Thoracic aorta (tissue), 2 donors: Measurements from ENCODE around the gene PRSS56. TPM values are rescaled to one million over a fixed set of nuclear protein-coding genes. Genes with fewer than 3 reads are reported as not detected.

Source experiments
- ATAC-seq: fragments of 150-250 bp; one replicate; pipeline ENCODE4 v1.8.0; 2017; ENCODE audit warnings: low read depth; ENCODE audit not compliant: insufficient number of reproducible peaks, low FRiP score
- DNase-seq: peaks from one replicate; pipeline ENCODE4 v3.0.0-alpha.2; 2020; ENCODE audit warnings: low spot score
- H3K27ac ChIP-seq, 2 donors: fragments of 200-600 bp; sonication (generic); 1 replicate in 1 of 2; 2 replicates in 1 of 2; pipeline ENCODE4 v1.5.1; 2016; ENCODE audit warnings: mild to moderate bottlenecking in 2 of 2, moderate library complexity in 2 of 2
- H3K27me3 ChIP-seq: fragments of 200-600 bp; sonication (generic); replicated peaks from 2 replicates; pipeline ENCODE4 v1.6.0; 2016; ENCODE audit warnings: mild to moderate bottlenecking; ENCODE audit not compliant: insufficient read depth
- H3K36me3 ChIP-seq: fragments of 200-600 bp; sonication (generic); one replicate; pipeline ENCODE4 v1.5.1; 2016
- H3K4me1 ChIP-seq, 2 donors: fragments of 200-600 bp; sonication (generic); 1 replicate in 1 of 2; 2 replicates in 1 of 2; pipeline versions ENCODE4 v1.5.1 to v1.6.0; 2016; ENCODE audit warnings: low read depth in 2 of 2, mild to moderate bottlenecking in 1 of 2; ENCODE audit not compliant: control insufficient read depth in 1 of 2
- H3K4me3 ChIP-seq: fragments of 200-600 bp; sonication (generic); 2 replicates; pipeline ENCODE4 v1.5.1; 2016; ENCODE audit warnings: mild to moderate bottlenecking
- H3K9me3 ChIP-seq: fragments of 200-600 bp; sonication (generic); 2 replicates; pipeline ENCODE4 v1.5.1; 2016
- total RNA-seq, 2 donors: library from RNA; depleted of rRNA; stranded (reverse); fragments of >200 nt; gene quantifications; one replicate each; pipeline versions ENCODE4 v1.1.0 to v1.2.3, GENCODE V29; 2016
- TF ChIP-seq, protein P1 (sequence below): fragments of 200-600 bp; sonication (generic); IDR thresholded peaks from one replicate; pipeline ENCODE4 v1.5.1; 2019; ENCODE audit warnings: antibody characterized with exemption

The PRSS56 gene
- total RNA-seq, 2 donors from 2014 or later = not detected

DNA sequence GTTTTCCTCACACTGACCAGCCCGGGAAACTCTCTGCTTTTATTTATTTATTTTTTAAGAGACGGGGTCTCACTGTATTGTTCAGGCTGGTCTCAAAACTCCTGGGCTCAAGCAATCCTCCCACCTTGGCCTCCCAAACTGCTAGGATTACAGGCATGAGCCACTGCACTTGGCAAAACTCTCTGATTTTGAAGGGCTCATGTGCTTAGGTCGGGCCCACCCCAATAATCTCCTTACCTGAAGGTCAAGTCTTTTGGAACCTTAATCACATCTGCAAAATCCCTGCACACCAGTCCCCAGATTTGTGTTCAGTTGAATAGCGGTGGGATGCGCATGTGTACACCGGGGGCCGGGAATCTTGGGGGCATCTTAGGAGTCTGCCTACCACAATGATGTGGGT is 24.9 kb upstream of the PRSS56 start:
- no peak for ATAC-seq
- no peak for DNase-seq
- no peak overlapping the region for H3K27ac ChIP-seq
- H3K4me3 ChIP-seq = no peak overlapping the region
- no peaks in the 10 kb centered on the region for H3K4me1 ChIP-seq
- no peaks in the 10 kb centered on the region for H3K36me3 ChIP-seq
- TF ChIP-seq, protein P1, sequence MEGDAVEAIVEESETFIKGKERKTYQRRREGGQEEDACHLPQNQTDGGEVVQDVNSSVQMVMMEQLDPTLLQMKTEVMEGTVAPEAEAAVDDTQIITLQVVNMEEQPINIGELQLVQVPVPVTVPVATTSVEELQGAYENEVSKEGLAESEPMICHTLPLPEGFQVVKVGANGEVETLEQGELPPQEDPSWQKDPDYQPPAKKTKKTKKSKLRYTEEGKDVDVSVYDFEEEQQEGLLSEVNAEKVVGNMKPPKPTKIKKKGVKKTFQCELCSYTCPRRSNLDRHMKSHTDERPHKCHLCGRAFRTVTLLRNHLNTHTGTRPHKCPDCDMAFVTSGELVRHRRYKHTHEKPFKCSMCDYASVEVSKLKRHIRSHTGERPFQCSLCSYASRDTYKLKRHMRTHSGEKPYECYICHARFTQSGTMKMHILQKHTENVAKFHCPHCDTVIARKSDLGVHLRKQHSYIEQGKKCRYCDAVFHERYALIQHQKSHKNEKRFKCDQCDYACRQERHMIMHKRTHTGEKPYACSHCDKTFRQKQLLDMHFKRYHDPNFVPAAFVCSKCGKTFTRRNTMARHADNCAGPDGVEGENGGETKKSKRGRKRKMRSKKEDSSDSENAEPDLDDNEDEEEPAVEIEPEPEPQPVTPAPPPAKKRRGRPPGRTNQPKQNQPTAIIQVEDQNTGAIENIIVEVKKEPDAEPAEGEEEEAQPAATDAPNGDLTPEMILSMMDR = no peak
- H3K27me3 ChIP-seq = no peaks in the 10 kb centered on the region
- H3K9me3 ChIP-seq = no peaks in the 10 kb centered on the region

DNA sequence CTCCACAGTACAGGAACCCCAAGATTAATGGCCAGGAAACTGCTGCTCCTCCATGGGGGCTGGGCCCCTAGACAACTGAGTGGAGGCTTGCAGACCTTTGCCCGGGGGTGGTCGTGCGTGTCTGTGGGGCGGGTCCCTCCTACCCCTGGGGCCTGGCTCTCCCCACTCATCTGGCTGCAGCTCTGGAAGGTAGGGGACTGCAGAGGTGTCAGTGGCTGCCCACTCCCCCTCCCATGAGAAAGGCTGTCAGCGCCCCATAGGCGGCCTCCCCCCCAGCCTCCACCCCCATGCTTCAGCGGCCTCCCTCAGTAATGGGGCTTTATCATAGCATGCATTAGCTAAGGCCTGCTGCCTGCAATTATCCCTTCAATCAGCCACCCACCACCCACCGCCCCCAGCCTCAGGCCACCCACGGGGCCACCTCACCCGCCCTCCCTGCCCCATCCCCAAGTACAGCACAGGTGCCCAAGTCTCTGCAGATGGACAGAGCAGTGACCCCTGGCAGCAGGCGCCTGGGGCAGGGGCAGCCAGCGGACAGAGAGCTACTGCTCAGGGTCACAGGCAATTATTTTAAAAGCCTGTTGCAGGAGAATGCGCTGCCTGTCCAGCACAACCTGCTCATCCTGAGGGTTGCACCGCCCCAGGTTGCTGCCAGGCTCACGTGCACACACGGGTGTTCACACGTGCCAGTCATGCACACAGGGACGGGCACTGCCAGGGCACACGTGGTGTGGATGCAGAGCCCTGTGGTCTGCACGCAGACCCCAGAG is 23.5 kb upstream of the PRSS56 start:
- ATAC-seq = no peak
- Histone ChIP-seq H3K9me3 (no peaks in the 10 kb centered on the region), H3K27me3 (no peaks in the 10 kb centered on the region), H3K4me1 (no peaks in the 10 kb centered on the region), H3K36me3 (no peaks in the 10 kb centered on the region), H3K4me3 (no peak overlapping the region), H3K27ac (no peak overlapping the region)
- no peak for DNase-seq
- TF ChIP-seq, protein P1 = no peak

DNA sequence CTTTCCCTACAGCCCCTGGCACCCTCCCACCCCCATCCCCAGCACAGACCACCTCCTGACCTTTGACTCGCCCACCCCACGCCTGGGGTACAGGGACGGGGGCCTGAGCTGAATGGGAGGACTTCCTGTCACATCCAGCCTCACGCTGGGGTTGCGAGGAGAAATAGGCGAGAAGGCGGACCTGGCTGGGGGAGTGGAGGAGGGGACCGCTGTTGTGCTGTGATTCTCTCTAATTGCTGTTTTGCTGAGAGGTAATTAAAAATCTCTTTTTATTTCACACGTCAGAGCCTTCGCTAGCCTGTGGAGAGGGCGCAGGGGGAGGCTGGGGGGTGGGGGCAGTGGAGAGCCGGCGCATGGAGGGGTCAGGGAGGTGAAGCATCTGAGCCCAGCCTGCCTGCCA is 22.8 kb upstream of the PRSS56 start:
- Histone ChIP-seq H3K9me3 (no peaks in the 10 kb centered on the region), H3K27ac (no peak overlapping the region), H3K4me3 (no peak overlapping the region), H3K4me1 (peaks cover 0 to under 1% of the 10 kb centered on the region in 2 donors), H3K27me3 (no peaks in the 10 kb centered on the region), H3K36me3 (no peaks in the 10 kb centered on the region)
- no peak for ATAC-seq
- TF ChIP-seq, protein P1 = no peak
- no peak for DNase-seq

DNA sequence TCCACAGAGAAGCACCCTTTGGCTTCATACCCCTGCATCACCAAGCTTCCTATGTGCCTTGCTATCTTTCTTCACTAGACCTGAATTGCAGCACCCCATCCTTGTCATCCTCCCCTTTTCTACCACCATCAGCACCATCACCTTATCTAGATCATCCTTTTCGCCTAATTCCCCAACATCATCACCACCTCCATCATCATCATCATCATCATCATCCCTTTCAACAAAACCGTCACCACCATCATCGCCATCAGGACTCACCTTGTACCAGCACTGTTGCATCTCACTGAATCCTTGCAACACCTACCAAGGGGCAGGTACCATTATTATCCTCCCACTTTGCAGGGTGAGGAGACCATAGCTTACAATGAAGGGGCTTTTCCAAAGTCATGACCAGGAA is 21.7 kb upstream of the PRSS56 start:
- H3K9me3 ChIP-seq = no peaks in the 10 kb centered on the region
- no peaks in the 10 kb centered on the region for H3K27me3 ChIP-seq
- no peaks in the 10 kb centered on the region for H3K36me3 ChIP-seq
- ATAC-seq = no peak
- peaks cover 3 to 10% of the 10 kb centered on the region in 2 donors for H3K4me1 ChIP-seq
- no peak for DNase-seq
- H3K27ac ChIP-seq = no peak overlapping the region
- TF ChIP-seq, protein P1 = no peak
- no peak overlapping the region for H3K4me3 ChIP-seq

DNA sequence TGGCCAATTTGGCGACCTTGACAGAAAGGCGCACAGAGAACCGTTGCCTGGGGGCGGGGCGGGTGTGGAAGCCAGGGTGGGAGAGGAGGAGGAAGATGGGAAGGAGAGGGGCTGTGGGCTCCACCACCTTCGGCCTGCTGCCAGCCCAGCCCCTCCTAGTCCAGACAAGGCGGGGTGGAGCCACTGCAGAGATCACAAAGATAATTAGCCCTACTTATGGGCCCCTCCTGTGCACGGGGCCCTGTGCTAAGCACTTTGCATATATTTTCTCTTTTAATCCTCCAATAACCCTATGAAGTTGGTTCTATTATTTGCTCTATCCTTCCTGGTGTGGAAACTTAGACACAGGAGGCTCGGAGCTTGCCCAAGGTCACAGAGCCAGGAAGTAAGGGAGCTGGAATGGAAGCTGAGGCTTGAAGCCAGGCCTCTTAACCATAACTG is 18.8 kb upstream of the PRSS56 start:
- H3K27me3 ChIP-seq = no peaks in the 10 kb centered on the region
- no peak for ATAC-seq
- H3K36me3 ChIP-seq = no peaks in the 10 kb centered on the region
- no peak for DNase-seq
- no peaks in the 10 kb centered on the region for H3K9me3 ChIP-seq
- TF ChIP-seq, protein P1 = no peak
- no peak overlapping the region for H3K27ac ChIP-seq
- H3K4me1 ChIP-seq = peaks cover 7 to 16% of the 10 kb centered on the region in 2 donors
- no peak overlapping the region for H3K4me3 ChIP-seq
